Ishikawa (cell line): ENCODE results near the gene SH3BGRL.

Source experiments
- CEBPB ChIP-seq: IDR thresholded peaks from 2 replicates; pipeline ENCODE4 v1.6.1; 2012
- CREB1 ChIP-seq: IDR thresholded peaks from 2 replicates; pipeline ENCODE4 v1.6.1; 2012; ENCODE audit warnings: low read depth
- EGR1 ChIP-seq: IDR thresholded peaks from 2 replicates; pipeline ENCODE4 v1.6.1; 2012
- EP300 ChIP-seq: IDR thresholded peaks from 2 replicates; pipeline ENCODE4 v1.6.1; 2012; ENCODE audit warnings: borderline replicate concordance
- FOXM1 ChIP-seq: IDR thresholded peaks from 2 replicates; pipeline ENCODE4 v1.6.1; 2012; ENCODE audit warnings: low read depth, borderline replicate concordance
- MAX ChIP-seq: IDR thresholded peaks from 2 replicates; pipeline ENCODE4 v1.6.1; 2012
- NFIC ChIP-seq: IDR thresholded peaks from 2 replicates; pipeline ENCODE4 v1.6.1; 2012
- RAD21 ChIP-seq: IDR thresholded peaks from 2 replicates; pipeline ENCODE4 v1.6.1; 2012; ENCODE audit warnings: low read depth
- REST ChIP-seq: IDR thresholded peaks from 2 replicates; pipeline ENCODE4 v1.6.1; 2012; ENCODE audit warnings: low read depth, mild to moderate bottlenecking
- TAF1 ChIP-seq: IDR thresholded peaks from 2 replicates; pipeline ENCODE4 v1.6.1; 2012; ENCODE audit warnings: low read depth, mild to moderate bottlenecking
- TCF12 ChIP-seq: IDR thresholded peaks from 2 replicates; pipeline ENCODE4 v1.6.1; 2012; ENCODE audit warnings: low read depth
- TEAD4 ChIP-seq: IDR thresholded peaks from 2 replicates; pipeline ENCODE4 v1.6.1; 2012
- USF1 ChIP-seq: IDR thresholded peaks from 2 replicates; pipeline ENCODE4 v1.6.1; 2012
- YY1 ChIP-seq: IDR thresholded peaks from 2 replicates; pipeline ENCODE4 v1.6.1; 2012; ENCODE audit warnings: low read depth
- ZBTB7A ChIP-seq: IDR thresholded peaks from 2 replicates; pipeline ENCODE4 v1.6.1; 2012; ENCODE audit warnings: low read depth

Gene SH3BGRL

GRCh38 chrX:81336455-81337152 lies 134.7 kb downstream of the SH3BGRL start:
- TF ChIP-seq EP300, result no peak
- TF ChIP-seq CREB1, result no peak
- no peak for TF ChIP-seq ZBTB7A
- no peak for TF ChIP-seq MAX
- TF ChIP-seq USF1, result no peak
- no peak for TF ChIP-seq TEAD4
- TF ChIP-seq FOXM1, result no peak
- no peak for TF ChIP-seq CEBPB
- TF ChIP-seq TCF12, result no peak
- no peak for TF ChIP-seq YY1
- no peak for TF ChIP-seq RAD21
- no peak for TF ChIP-seq NFIC
- no peak for TF ChIP-seq TAF1
- no peak for TF ChIP-seq EGR1
- TF ChIP-seq REST, result no peak

GRCh38 chrX:81337805-81338204 lies 135.9 kb downstream of the SH3BGRL start:
- TF ChIP-seq USF1, result no peak
- no peak for TF ChIP-seq REST
- TF ChIP-seq NFIC, result no peak
- TF ChIP-seq YY1, result no peak
- no peak for TF ChIP-seq TEAD4
- no peak for TF ChIP-seq FOXM1
- no peak for TF ChIP-seq ZBTB7A
- TF ChIP-seq CEBPB, result no peak
- TF ChIP-seq CREB1, result no peak
- TF ChIP-seq MAX, result no peak
- TF ChIP-seq EP300, result no peak
- TF ChIP-seq RAD21, result no peak
- no peak for TF ChIP-seq EGR1
- no peak for TF ChIP-seq TAF1
- TF ChIP-seq TCF12, result no peak

- TF ChIP-seq USF1, result no peak
- TF ChIP-seq TCF12, result no peak
- no peak for TF ChIP-seq REST
- no peak for TF ChIP-seq CEBPB
- no peak for TF ChIP-seq TAF1
- TF ChIP-seq NFIC, result no peak
- TF ChIP-seq FOXM1, result no peak
- TF ChIP-seq EGR1, result no peak
- TF ChIP-seq RAD21, result no peak
These were observed 137.0 kb downstream of the SH3BGRL start for GRCh38 chrX:81338924-81339323.
